ENCODE data around the gene PACSIN2. TPM values are rescaled to one million over a fixed set of nuclear protein-coding genes. Genes with fewer than 3 reads are reported as not detected.

The PACSIN2 gene
- total RNA-seq, 1 donor from 2014 or later = 87.8 TPM

GRCh38 chr22:42834177-42834949, 180.6 kb downstream of the PACSIN2 start:
- DNase-seq (ENCODE audit: low read depth) (no peak), FAIRE-seq (no peak)
- Mint-ChIP-seq H3K9me3 (ENCODE audit: unreplicated experiment) (no peaks in the 10 kb centered on the region), H3K4me3 (ENCODE audit: unreplicated experiment) (no peak overlapping the region), H3K27ac (ENCODE audit: unreplicated experiment) (no peak overlapping the region), H3K27me3 (ENCODE audit: low read depth, unreplicated experiment) (no peaks in the 10 kb centered on the region), H3K36me3 (ENCODE audit: low read depth, unreplicated experiment) (peaks cover 16% of the 10 kb centered on the region), H3K4me1 (ENCODE audit: low read depth, unreplicated experiment) (no peaks in the 10 kb centered on the region)
- no peak overlapping the region for H3K4me3 ChIP-seq (ENCODE audit: insufficient read depth, low read depth, low read length)
- TF ChIP-seq EZH2 (IDR thresholded peaks at IDR 0.05; ENCODE audit: insufficient read depth, low read length) = no peak
- TF ChIP-seq, protein P1, sequence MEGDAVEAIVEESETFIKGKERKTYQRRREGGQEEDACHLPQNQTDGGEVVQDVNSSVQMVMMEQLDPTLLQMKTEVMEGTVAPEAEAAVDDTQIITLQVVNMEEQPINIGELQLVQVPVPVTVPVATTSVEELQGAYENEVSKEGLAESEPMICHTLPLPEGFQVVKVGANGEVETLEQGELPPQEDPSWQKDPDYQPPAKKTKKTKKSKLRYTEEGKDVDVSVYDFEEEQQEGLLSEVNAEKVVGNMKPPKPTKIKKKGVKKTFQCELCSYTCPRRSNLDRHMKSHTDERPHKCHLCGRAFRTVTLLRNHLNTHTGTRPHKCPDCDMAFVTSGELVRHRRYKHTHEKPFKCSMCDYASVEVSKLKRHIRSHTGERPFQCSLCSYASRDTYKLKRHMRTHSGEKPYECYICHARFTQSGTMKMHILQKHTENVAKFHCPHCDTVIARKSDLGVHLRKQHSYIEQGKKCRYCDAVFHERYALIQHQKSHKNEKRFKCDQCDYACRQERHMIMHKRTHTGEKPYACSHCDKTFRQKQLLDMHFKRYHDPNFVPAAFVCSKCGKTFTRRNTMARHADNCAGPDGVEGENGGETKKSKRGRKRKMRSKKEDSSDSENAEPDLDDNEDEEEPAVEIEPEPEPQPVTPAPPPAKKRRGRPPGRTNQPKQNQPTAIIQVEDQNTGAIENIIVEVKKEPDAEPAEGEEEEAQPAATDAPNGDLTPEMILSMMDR (IDR thresholded peaks at IDR 0.05; ENCODE audit: insufficient read depth, low read depth, low read length) = no peak
- no peaks in the 10 kb centered on the region for H3K4me1 ChIP-seq (ENCODE audit: insufficient read depth, low read length)
- no peak overlapping the region for H3K4me2 ChIP-seq (ENCODE audit: low read length)
- H3K27me3 ChIP-seq (ENCODE audit: insufficient read depth, low read length) = no peaks in the 10 kb centered on the region
- peaks cover 35% of the 10 kb centered on the region for H4K20me1 ChIP-seq (ENCODE audit: insufficient read depth, low read length)
- H3K79me2 ChIP-seq (ENCODE audit: insufficient read depth, low read length) = peaks cover 5% of the 10 kb centered on the region
- H3K36me3 ChIP-seq (ENCODE audit: insufficient read depth, low read length) = peaks cover 52% of the 10 kb centered on the region
- no peak overlapping the region for H3K9ac ChIP-seq (ENCODE audit: low read length)
- no peaks in the 10 kb centered on the region for H3K9me3 ChIP-seq (ENCODE audit: insufficient read depth, low read depth, low read length)
- H2AFZ ChIP-seq (ENCODE audit: low read depth, low read length) = no peak overlapping the region
- H3K27ac ChIP-seq (ENCODE audit: low read depth, low read length) = no peak overlapping the region

DNA sequence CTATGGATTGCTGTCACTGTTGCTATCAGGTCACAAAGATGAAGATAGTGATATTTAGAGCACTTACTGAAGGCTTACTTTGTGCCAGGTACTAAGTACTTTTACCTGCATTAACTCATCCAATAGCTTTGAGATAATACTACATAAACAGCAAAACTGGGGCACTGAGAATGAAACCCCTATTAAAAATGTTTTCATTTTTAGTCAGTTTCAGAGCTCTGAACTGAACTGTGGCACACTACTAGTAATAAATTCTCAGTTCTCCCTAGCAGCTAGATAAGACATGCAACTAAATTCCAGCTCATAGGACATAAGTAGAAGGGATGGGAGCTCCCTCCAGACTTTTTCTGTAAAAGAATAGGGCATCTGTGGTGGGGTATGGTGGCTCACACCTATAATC, 181.8 kb downstream of the PACSIN2 start:
- no peak overlapping the region for H3K9ac ChIP-seq (ENCODE audit: low read length)
- FAIRE-seq (no peak), DNase-seq (ENCODE audit: low read depth) (no peak)
- H3K79me2 ChIP-seq (ENCODE audit: insufficient read depth, low read length) = no peaks in the 10 kb centered on the region
- Mint-ChIP-seq H3K9me3 (ENCODE audit: unreplicated experiment) (no peaks in the 10 kb centered on the region), H3K27ac (ENCODE audit: unreplicated experiment) (no peak overlapping the region), H3K27me3 (ENCODE audit: low read depth, unreplicated experiment) (no peaks in the 10 kb centered on the region), H3K36me3 (ENCODE audit: low read depth, unreplicated experiment) (peaks cover 18% of the 10 kb centered on the region), H3K4me3 (ENCODE audit: unreplicated experiment) (no peak overlapping the region), H3K4me1 (ENCODE audit: low read depth, unreplicated experiment) (no peaks in the 10 kb centered on the region)
- H2AFZ ChIP-seq (ENCODE audit: low read depth, low read length) = no peak overlapping the region
- H3K36me3 ChIP-seq (ENCODE audit: insufficient read depth, low read length) = peaks cover 58% of the 10 kb centered on the region
- H3K4me2 ChIP-seq (ENCODE audit: low read length) = no peak overlapping the region
- H3K27me3 ChIP-seq (ENCODE audit: insufficient read depth, low read length) = no peaks in the 10 kb centered on the region
- no peaks in the 10 kb centered on the region for H3K4me1 ChIP-seq (ENCODE audit: insufficient read depth, low read length)
- TF ChIP-seq EZH2 (IDR thresholded peaks at IDR 0.05; ENCODE audit: insufficient read depth, low read length) = no peak
- TF ChIP-seq, protein P1 (IDR thresholded peaks at IDR 0.05; ENCODE audit: insufficient read depth, low read depth, low read length) = no peak
- no peak overlapping the region for H3K27ac ChIP-seq (ENCODE audit: low read depth, low read length)
- H3K4me3 ChIP-seq (ENCODE audit: insufficient read depth, low read depth, low read length) = no peak overlapping the region
- peaks cover 31% of the 10 kb centered on the region for H4K20me1 ChIP-seq (ENCODE audit: insufficient read depth, low read length)
- no peaks in the 10 kb centered on the region for H3K9me3 ChIP-seq (ENCODE audit: insufficient read depth, low read depth, low read length)

DNA sequence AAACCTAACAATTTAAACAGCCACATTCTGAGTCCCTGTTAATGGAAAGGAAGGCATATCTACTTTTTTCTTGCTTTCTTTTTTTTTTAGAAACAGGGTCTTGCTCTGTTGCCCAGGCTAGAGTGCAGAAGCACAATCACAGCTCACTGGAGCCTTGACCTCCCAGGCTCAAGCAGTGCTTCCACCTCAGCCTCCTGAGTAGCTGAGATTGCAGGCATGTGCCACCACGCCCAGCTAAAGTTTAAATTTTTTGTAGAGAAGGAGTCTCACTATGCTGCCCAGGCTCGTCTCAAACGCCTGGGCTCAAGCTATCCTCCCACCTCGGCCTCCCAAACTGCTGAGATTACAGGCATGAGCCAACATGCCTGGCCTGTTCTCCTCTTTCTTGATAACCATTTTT, 183.2 kb downstream of the PACSIN2 start:
- peaks cover 59% of the 10 kb centered on the region for H3K36me3 ChIP-seq (ENCODE audit: insufficient read depth, low read length)
- no peaks in the 10 kb centered on the region for H3K4me1 ChIP-seq (ENCODE audit: insufficient read depth, low read length)
- no peak for FAIRE-seq
- no peaks in the 10 kb centered on the region for H3K27me3 ChIP-seq (ENCODE audit: insufficient read depth, low read length)
- H3K9me3 Mint-ChIP-seq (ENCODE audit: unreplicated experiment) = no peaks in the 10 kb centered on the region
- no peaks in the 10 kb centered on the region for H3K4me1 Mint-ChIP-seq (ENCODE audit: low read depth, unreplicated experiment)
- no peaks in the 10 kb centered on the region for H3K9me3 ChIP-seq (ENCODE audit: insufficient read depth, low read depth, low read length)
- H3K36me3 Mint-ChIP-seq (ENCODE audit: low read depth, unreplicated experiment) = peaks cover 18% of the 10 kb centered on the region
- H3K79me2 ChIP-seq (ENCODE audit: insufficient read depth, low read length) = no peaks in the 10 kb centered on the region
- H3K27ac Mint-ChIP-seq (ENCODE audit: unreplicated experiment) = no peak overlapping the region
- H3K9ac ChIP-seq (ENCODE audit: low read length) = no peak overlapping the region
- no peaks in the 10 kb centered on the region for H3K27me3 Mint-ChIP-seq (ENCODE audit: low read depth, unreplicated experiment)
- DNase-seq (ENCODE audit: low read depth) = no peak
- H2AFZ ChIP-seq (ENCODE audit: low read depth, low read length) = no peak overlapping the region
- TF ChIP-seq, protein P1 (IDR thresholded peaks at IDR 0.05; ENCODE audit: insufficient read depth, low read depth, low read length) = no peak
- TF ChIP-seq EZH2 (IDR thresholded peaks at IDR 0.05; ENCODE audit: insufficient read depth, low read length) = no peak
- no peak overlapping the region for H3K27ac ChIP-seq (ENCODE audit: low read depth, low read length)
- peaks cover 20% of the 10 kb centered on the region for H4K20me1 ChIP-seq (ENCODE audit: insufficient read depth, low read length)
- no peak overlapping the region for H3K4me2 ChIP-seq (ENCODE audit: low read length)
- no peak overlapping the region for H3K4me3 Mint-ChIP-seq (ENCODE audit: unreplicated experiment)
- no peak overlapping the region for H3K4me3 ChIP-seq (ENCODE audit: insufficient read depth, low read depth, low read length)

Data from astrocyte (in vitro differentiated cells and primary cell).